Thymus (tissue), 14 donors: ENCODE measurements around the gene L1CAM. TPM values are rescaled to one million over a fixed set of nuclear protein-coding genes. Genes with fewer than 3 reads are reported as not detected.

Experiments
- DNase-seq, 9 donors: peaks; one replicate each; pipeline ENCODE4 v3.0.0-alpha.2; 2013; ENCODE audit warnings: low spot score in 9 of 9, low read depth in 6 of 9, missing footprints in 1 of 9
- H3K27ac ChIP-seq, 2 donors: one replicate each; pipeline ENCODE4 v1.5.1; 2013; ENCODE audit warnings: control low read depth in 1 of 2, low read depth in 1 of 2, low read length in 1 of 2, mild to moderate bottlenecking in 1 of 2, moderate library complexity in 1 of 2
- H3K27me3 ChIP-seq, 2 donors: one replicate each; pipeline ENCODE4 v1.5.1; 2013; ENCODE audit warnings: low read length in 1 of 2; ENCODE audit not compliant: control insufficient read depth in 2 of 2, insufficient read depth in 1 of 2
- H3K36me3 ChIP-seq, 2 donors: one replicate each; pipeline ENCODE4 v1.5.1; 2013; ENCODE audit warnings: low read length in 1 of 2, mild to moderate bottlenecking in 1 of 2, moderate library complexity in 1 of 2; ENCODE audit not compliant: control insufficient read depth in 2 of 2, insufficient read depth in 2 of 2
- H3K4me1 ChIP-seq, 2 donors: one replicate each; pipeline ENCODE4 v1.5.1; 2013; ENCODE audit warnings: low read length in 2 of 2; ENCODE audit not compliant: control insufficient read depth in 2 of 2, insufficient read depth in 2 of 2
- H3K4me3 ChIP-seq, 2 donors: one replicate each; pipeline ENCODE4 v1.5.1; 2013; ENCODE audit warnings: low read length in 2 of 2, control low read depth in 1 of 2, mild to moderate bottlenecking in 1 of 2
- H3K9me3 ChIP-seq, 2 donors: one replicate each; pipeline ENCODE4 v1.5.1; 2013; ENCODE audit warnings: low read length in 1 of 2, mild to moderate bottlenecking in 1 of 2; ENCODE audit not compliant: control insufficient read depth in 2 of 2, insufficient read depth in 1 of 2
- WGBS: extraction: QIAGEN DNeasy Blood & Tissue Kit; methylation state at CpG from one replicate; pipeline ENCODE4 v1.1.7; 2013; 5-methylcytosine and 5-hydroxymethylcytosine counted together
- long read RNA-seq, 10 donors: transcript quantifications; one replicate each; lab custom pipeline, GENCODE V29; 2026
- polyA plus RNA-seq: library from polyadenylated mRNA; stranded (reverse); fragments of 200-250 nt; gene quantifications from one replicate; pipeline ENCODE4 v1.2.3, GENCODE V29; 2013
- total RNA-seq: library from RNA; stranded (reverse); fragments of 120-200 nt; gene quantifications from one replicate; pipeline ENCODE4 v1.2.4, GENCODE V29; 2013
- donor health status: healthy.

Gene L1CAM
- total RNA-seq (0.28 TPM), polyA plus RNA-seq (0.64 TPM)
- long read RNA-seq, donor 1 = 0 reads
- long read RNA-seq, donor 2 = 0 reads
- long read RNA-seq, donor 3 = 0 reads
- long read RNA-seq, donor 4 = 0 reads
- long read RNA-seq, donor 5 = 0 reads
- long read RNA-seq, donor 6 = 0 reads
- long read RNA-seq, donor 7 = 0 reads
- long read RNA-seq, donor 8 = 0 reads
- long read RNA-seq, donor 9 = 0 reads
- long read RNA-seq, donor 10 = 0 reads

GRCh38 chrX:153885968-153886903 is at the start of gene L1CAM:
L1CAM (minus strand) TSS chrX:153886173; CDS start chrX:153875836, 10,337 bp downstream.
- Histone ChIP-seq H3K4me3 (peak within 1 kb of the TSS in 1 of 2 donors; percentile 15), H3K4me1 (peaks cover 0 to 2% of the 10 kb centered on the region in 2 donors), H3K27ac (no peak within 1 kb of the TSS), H3K9me3 (peaks cover 0 to 5% of the 10 kb centered on the region in 2 donors), H3K27me3 (peaks cover 20 to 83% of the 10 kb centered on the region in 2 donors), H3K36me3 (no peaks in the 10 kb centered on the region)
- 5% methylated on average over 77 of the region's 94 CpGs for WGBS
- no peak for DNase-seq

- Histone ChIP-seq H3K36me3 (peaks cover 14 to 27% of the 10 kb centered on the region in 2 donors), H3K9me3 (no peaks in the 10 kb centered on the region), H3K4me3 (peak overlapping the region; percentile 36 to 67), H3K4me1 (peaks cover 0 to 23% of the 10 kb centered on the region in 2 donors), H3K27ac (no peak overlapping the region), H3K27me3 (peaks cover 0 to 42% of the 10 kb centered on the region in 2 donors)
- DNase-seq = no peak
- 33% methylated on average over 32 of the region's 32 CpGs for WGBS
These were observed 49.4 kb upstream of the L1CAM start for GRCh38 chrX:153935326-153935851.

- peak within 1 kb of the TSS; percentile 52 to 67 for H3K4me3 ChIP-seq
- H3K27me3 ChIP-seq = peaks cover 0 to 39% of the 10 kb centered on the region in 2 donors
- peak within 1 kb of the TSS; percentile 32 to 60 for H3K27ac ChIP-seq
- DNase-seq = peak in 2 of 9 donors; percentile 40 to 61
- H3K36me3 ChIP-seq = peaks cover 15 to 31% of the 10 kb centered on the region in 2 donors
- H3K9me3 ChIP-seq = no peaks in the 10 kb centered on the region
- WGBS = under 1% methylated on average over 78 of the region's 87 CpGs
- peaks cover 0 to 24% of the 10 kb centered on the region in 2 donors for H3K4me1 ChIP-seq
These were observed 48.9 kb upstream of the L1CAM start, which contains the start of gene NAA10 for GRCh38 chrX:153934762-153935325. NAA10 (minus strand) TSS chrX:153935037; CDS start chrX:153934904, 133 bp downstream.

GRCh38 chrX:153934148-153934761 is 48.3 kb upstream of the L1CAM start:
- peaks cover 0 to 30% of the 10 kb centered on the region in 2 donors for H3K4me1 ChIP-seq
- DNase-seq = no peak
- WGBS = 16% methylated on average over 33 of the region's 33 CpGs
- H3K27ac ChIP-seq = peak overlapping the region; percentile 32 to 60
- H3K9me3 ChIP-seq = no peaks in the 10 kb centered on the region
- peaks cover 0 to 33% of the 10 kb centered on the region in 2 donors for H3K27me3 ChIP-seq
- H3K36me3 ChIP-seq = peaks cover 15 to 37% of the 10 kb centered on the region in 2 donors
- peak overlapping the region; percentile 52 to 67 for H3K4me3 ChIP-seq

GRCh38 chrX:153933748-153934147 is 47.8 kb upstream of the L1CAM start:
- Histone ChIP-seq H3K9me3 (no peaks in the 10 kb centered on the region), H3K27me3 (peaks cover 0 to 31% of the 10 kb centered on the region in 2 donors), H3K4me1 (peaks cover 0 to 35% of the 10 kb centered on the region in 2 donors), H3K27ac (no peak overlapping the region), H3K36me3 (peaks cover 15 to 37% of the 10 kb centered on the region in 2 donors), H3K4me3 (peak overlapping the region; percentile 52 to 67)
- DNase-seq = no peak
- 70% methylated on average over 7 of the region's 7 CpGs for WGBS

GRCh38 chrX:153932220-153932915 is 46.4 kb upstream of the L1CAM start:
- DNase-seq = no peak
- Histone ChIP-seq H3K27ac (no peak overlapping the region), H3K4me3 (no peak overlapping the region), H3K4me1 (peaks cover 0 to 39% of the 10 kb centered on the region in 2 donors), H3K27me3 (peaks cover 0 to 31% of the 10 kb centered on the region in 2 donors), H3K9me3 (peaks cover 0 to 6% of the 10 kb centered on the region in 2 donors), H3K36me3 (peaks cover 15 to 37% of the 10 kb centered on the region in 2 donors)
- WGBS = 97% methylated on average over 13 of the region's 13 CpGs

- 98% methylated on average over 13 of the region's 13 CpGs for WGBS
- Histone ChIP-seq H3K4me3 (no peak overlapping the region), H3K27me3 (peaks cover 0 to 31% of the 10 kb centered on the region in 2 donors), H3K36me3 (peaks cover 15 to 37% of the 10 kb centered on the region in 2 donors), H3K4me1 (peaks cover 0 to 45% of the 10 kb centered on the region in 2 donors), H3K27ac (no peak overlapping the region), H3K9me3 (peaks cover 0 to 7% of the 10 kb centered on the region in 2 donors)
- DNase-seq = no peak
These were observed 45.8 kb upstream of the L1CAM start for GRCh38 chrX:153931748-153932147.

- Histone ChIP-seq H3K36me3 (peaks cover 15 to 37% of the 10 kb centered on the region in 2 donors), H3K4me3 (no peak overlapping the region), H3K9me3 (peaks cover 0 to 7% of the 10 kb centered on the region in 2 donors), H3K27ac (no peak overlapping the region), H3K27me3 (peaks cover 0 to 29% of the 10 kb centered on the region in 2 donors), H3K4me1 (peaks cover 0 to 50% of the 10 kb centered on the region in 2 donors)
- no peak for DNase-seq
- 99% methylated on average over 8 of the region's 8 CpGs for WGBS
These were observed 45.2 kb upstream of the L1CAM start for GRCh38 chrX:153931151-153931550.
